Right atrium auricular region (tissue), 2 donors: ENCODE data around the gene OMP. TPM values are rescaled to one million over a fixed set of nuclear protein-coding genes. Genes with fewer than 3 reads are reported as not detected.
A peak's percentile ranks its signal among the peaks of the same experiment; 100 is the strongest.

ENCODE experiments used
- DNase-seq: peaks from one replicate; pipeline ENCODE4 v3.0.0-alpha.2; 2019; ENCODE audit warnings: low spot score
- H3K27ac ChIP-seq, 2 donors: fragments of 200-600 bp; sonication (generic); 1 replicate in 1 of 2; 2 replicates in 1 of 2; pipeline ENCODE4 v1.5.1; 2016 to 2019
- H3K27me3 ChIP-seq, 2 donors: fragments of 200-600 bp; sonication (generic); one replicate each; pipeline versions ENCODE4 v1.5.1 to v1.6.0; 2017 to 2019
- H3K36me3 ChIP-seq: fragments of 200-600 bp; sonication (generic); one replicate; pipeline ENCODE4 v1.5.1; 2016
- H3K4me1 ChIP-seq, 2 donors: fragments of 200-600 bp; sonication (generic); one replicate each; pipeline versions ENCODE4 v1.5.1 to v1.6.0; 2017 to 2019
- H3K4me3 ChIP-seq, 2 donors: fragments of 200-600 bp; sonication (generic); 1 replicate in 1 of 2; 2 replicates in 1 of 2; pipeline ENCODE4 v1.5.1; 2017 to 2019; ENCODE audit warnings: mild to moderate bottlenecking in 1 of 2, moderate library complexity in 1 of 2
- H3K9me3 ChIP-seq, 2 donors: fragments of 200-600 bp; sonication (generic); one replicate each; pipeline ENCODE4 v1.5.1; 2019
- CTCF ChIP-seq, 2 donors: fragments of 200-600 bp; sonication (generic); IDR thresholded peaks; one replicate each; pipeline ENCODE4 v1.5.1; 2019; ENCODE audit warnings: antibody characterized with exemption in 2 of 2
- total RNA-seq, 2 donors: library from RNA; depleted of rRNA; stranded (reverse); fragments of >200 nt; gene quantifications; one replicate each; pipeline ENCODE4 v1.1.0, GENCODE V29; 2016

Gene OMP
- total RNA-seq, 2 donors from 2014 or later, result not detected

- Histone ChIP-seq H3K4me3 (no peak overlapping the region), H3K4me1 (peaks cover 0 to 18% of the 10 kb centered on the region in 2 donors), H3K9me3 (no peaks in the 10 kb centered on the region), H3K36me3 (no peaks in the 10 kb centered on the region), H3K27ac (peak overlapping the region in 1 of 2 donors; percentile 35), H3K27me3 (no peaks in the 10 kb centered on the region)
- no peak for DNase-seq
- no peak for TF ChIP-seq CTCF (IDR thresholded peaks at IDR 0.05)
Measured at GRCh38 chr11:77141034-77141433, 38.4 kb downstream of the OMP start.

GRCh38 chr11:77141475-77141874 lies 38.8 kb downstream of the OMP start:
- no peaks in the 10 kb centered on the region for H3K36me3 ChIP-seq
- no peak for TF ChIP-seq CTCF (IDR thresholded peaks at IDR 0.05)
- DNase-seq, result no peak
- H3K27ac ChIP-seq, result no peak overlapping the region
- H3K27me3 ChIP-seq, result no peaks in the 10 kb centered on the region
- H3K4me3 ChIP-seq, result no peak overlapping the region
- H3K9me3 ChIP-seq, result no peaks in the 10 kb centered on the region
- H3K4me1 ChIP-seq, result peaks cover 0 to 18% of the 10 kb centered on the region in 2 donors

DNA sequence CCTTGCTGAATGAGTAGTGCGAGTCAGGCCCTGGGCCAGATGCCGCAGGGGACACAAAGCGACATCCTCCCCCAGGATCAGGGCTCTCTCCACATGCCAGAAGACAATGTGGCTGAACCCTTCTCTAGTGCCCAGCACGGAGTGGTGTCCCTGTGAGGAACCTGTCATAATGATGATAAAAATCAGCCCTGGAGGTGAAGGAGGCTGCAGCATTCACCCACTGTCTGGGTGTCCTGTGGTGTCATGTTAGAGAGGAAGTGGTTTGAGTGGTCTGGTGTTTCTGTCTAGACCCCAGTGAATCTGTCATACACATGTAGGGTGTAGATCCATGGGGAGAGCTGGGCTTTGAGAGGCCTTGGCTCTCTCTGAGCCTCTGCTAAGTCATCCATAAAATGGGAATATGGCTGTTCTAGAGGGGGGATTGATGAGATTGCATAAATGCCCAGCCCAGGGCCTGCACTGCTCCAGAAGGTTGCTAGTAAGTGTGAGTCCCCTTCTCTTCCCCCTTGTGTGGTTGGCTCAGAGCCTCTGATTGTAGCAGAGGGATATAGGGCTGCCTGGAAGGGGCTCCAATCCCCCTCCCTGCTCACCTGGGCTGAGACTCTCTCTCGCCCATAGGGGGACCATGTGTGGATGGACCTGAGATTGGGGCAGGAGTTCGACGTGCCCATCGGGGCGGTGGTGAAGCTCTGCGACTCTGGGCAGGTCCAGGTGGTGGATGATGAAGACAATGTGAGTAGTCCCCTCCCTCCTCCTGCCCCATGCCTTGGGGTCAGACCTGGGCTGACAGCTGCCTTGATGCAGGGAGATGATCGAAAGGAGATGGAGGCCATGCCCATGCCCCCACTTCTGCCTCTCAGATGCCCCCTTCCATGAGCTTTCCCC lies 39.7 kb downstream of the OMP start:
- H3K27me3 ChIP-seq, result no peaks in the 10 kb centered on the region
- H3K9me3 ChIP-seq, result no peaks in the 10 kb centered on the region
- no peak overlapping the region for H3K4me3 ChIP-seq
- DNase-seq, result no peak
- no peak overlapping the region for H3K27ac ChIP-seq
- peaks cover 0 to 18% of the 10 kb centered on the region in 2 donors for H3K4me1 ChIP-seq
- no peak for TF ChIP-seq CTCF (IDR thresholded peaks at IDR 0.05)
- H3K36me3 ChIP-seq, result no peaks in the 10 kb centered on the region

GRCh38 chr11:77143405-77144020 lies 40.9 kb downstream of the OMP start:
- DNase-seq, result no peak
- H3K9me3 ChIP-seq, result no peaks in the 10 kb centered on the region
- no peaks in the 10 kb centered on the region for H3K36me3 ChIP-seq
- TF ChIP-seq CTCF (IDR thresholded peaks at IDR 0.05), result no peak
- no peak overlapping the region for H3K4me3 ChIP-seq
- H3K27me3 ChIP-seq, result no peaks in the 10 kb centered on the region
- peaks cover 0 to 15% of the 10 kb centered on the region in 2 donors for H3K4me1 ChIP-seq
- no peak overlapping the region for H3K27ac ChIP-seq

GRCh38 chr11:77144196-77144856 lies 41.7 kb downstream of the OMP start:
- no peaks in the 10 kb centered on the region for H3K9me3 ChIP-seq
- no peak for DNase-seq
- H3K36me3 ChIP-seq, result no peaks in the 10 kb centered on the region
- H3K27me3 ChIP-seq, result no peaks in the 10 kb centered on the region
- no peak for TF ChIP-seq CTCF (IDR thresholded peaks at IDR 0.05)
- H3K4me3 ChIP-seq, result no peak overlapping the region
- no peak overlapping the region for H3K27ac ChIP-seq
- H3K4me1 ChIP-seq, result peaks cover 0 to 13% of the 10 kb centered on the region in 2 donors
